Activated naive CD8-positive, alpha-beta T cell treated with anti-CD3 and anti-CD28 coated beads for 36 hours (primary cell): ENCODE data around the gene C11orf58. TPM values are rescaled to one million over a fixed set of nuclear protein-coding genes. Genes with fewer than 3 reads are reported as not detected.
A peak's percentile ranks its signal among the peaks of the same experiment; 100 is the strongest.

Source experiments
- DNase-seq: peaks from one replicate; pipeline ENCODE4 v3.0.0; 2021
- H3K27ac Mint-ChIP-seq: one replicate; pipeline ENCODE4 v1.8.0; 2022; ENCODE audit warnings: mild to moderate bottlenecking, moderate library complexity, mixed read lengths
- H3K27me3 Mint-ChIP-seq: one replicate; pipeline ENCODE4 v1.8.0; 2022; ENCODE audit warnings: mild to moderate bottlenecking, mixed read lengths
- H3K36me3 Mint-ChIP-seq: one replicate; pipeline ENCODE4 v1.8.0; 2021; ENCODE audit warnings: mild to moderate bottlenecking, mixed read lengths
- H3K4me1 Mint-ChIP-seq: one replicate; pipeline ENCODE4 v1.8.0; 2021; ENCODE audit warnings: mixed read lengths
- H3K4me3 Mint-ChIP-seq: one replicate; pipeline ENCODE4 v1.8.0; 2022; ENCODE audit warnings: mild to moderate bottlenecking, moderate library complexity, mixed read lengths
- H3K9me3 Mint-ChIP-seq: one replicate; pipeline ENCODE4 v1.8.0; 2022; ENCODE audit warnings: mixed read lengths
- total RNA-seq, 2 experiments: library from RNA; stranded (reverse); gene quantifications; one replicate each; pipeline ENCODE4 v1.2.3, GENCODE V29; 2021

C11orf58 gene
- total RNA-seq, 2 experiments from 2014 or later, result 151 to 153 TPM

GRCh38 chr11:16800382-16800781 lies 61.9 kb downstream of the C11orf58 start:
- no peak overlapping the region for H3K27ac Mint-ChIP-seq
- H3K4me1 Mint-ChIP-seq, result peaks cover 19% of the 10 kb centered on the region
- no peaks in the 10 kb centered on the region for H3K36me3 Mint-ChIP-seq
- no peak for DNase-seq
- no peaks in the 10 kb centered on the region for H3K27me3 Mint-ChIP-seq
- no peaks in the 10 kb centered on the region for H3K9me3 Mint-ChIP-seq
- H3K4me3 Mint-ChIP-seq, result no peak overlapping the region

DNA sequence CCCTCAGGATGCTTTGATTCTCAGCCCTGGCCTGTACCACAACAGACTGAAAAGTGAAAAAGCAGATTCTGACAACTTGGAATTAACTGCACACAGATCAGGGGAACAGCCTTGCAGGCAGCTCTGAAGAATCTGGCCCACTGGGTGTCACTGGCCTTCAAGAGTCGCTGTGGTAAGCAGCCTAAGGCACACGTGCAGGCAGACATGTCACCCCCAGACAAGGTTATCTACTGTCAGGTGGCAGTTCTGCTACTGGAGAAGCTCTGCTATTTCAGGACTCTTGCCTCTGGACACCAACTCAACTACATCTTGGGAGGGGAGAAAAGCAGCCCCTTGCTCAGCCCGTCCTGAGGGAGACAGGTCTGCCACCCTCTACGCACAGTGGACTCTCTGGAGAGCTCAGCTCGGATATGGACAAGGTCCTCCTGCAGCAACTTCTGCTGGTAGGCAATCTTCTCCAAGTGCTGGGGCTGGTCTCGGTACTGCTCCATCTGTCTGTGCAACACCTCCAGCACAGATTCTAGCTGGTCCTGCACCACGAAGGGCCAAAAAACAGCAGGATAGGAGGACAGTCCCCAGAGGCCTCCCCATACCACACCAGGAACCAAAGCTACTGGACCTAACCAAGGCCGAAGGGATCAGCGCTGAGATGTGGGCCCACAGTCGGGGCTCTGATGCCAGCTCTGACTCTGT lies 63.0 kb downstream of the C11orf58 start:
- Mint-ChIP-seq H3K4me1 (peaks cover 18% of the 10 kb centered on the region), H3K4me3 (no peak overlapping the region), H3K9me3 (no peaks in the 10 kb centered on the region), H3K36me3 (no peaks in the 10 kb centered on the region), H3K27me3 (no peaks in the 10 kb centered on the region), H3K27ac (peak overlapping the region; percentile 27)
- DNase-seq, result no peak

DNA sequence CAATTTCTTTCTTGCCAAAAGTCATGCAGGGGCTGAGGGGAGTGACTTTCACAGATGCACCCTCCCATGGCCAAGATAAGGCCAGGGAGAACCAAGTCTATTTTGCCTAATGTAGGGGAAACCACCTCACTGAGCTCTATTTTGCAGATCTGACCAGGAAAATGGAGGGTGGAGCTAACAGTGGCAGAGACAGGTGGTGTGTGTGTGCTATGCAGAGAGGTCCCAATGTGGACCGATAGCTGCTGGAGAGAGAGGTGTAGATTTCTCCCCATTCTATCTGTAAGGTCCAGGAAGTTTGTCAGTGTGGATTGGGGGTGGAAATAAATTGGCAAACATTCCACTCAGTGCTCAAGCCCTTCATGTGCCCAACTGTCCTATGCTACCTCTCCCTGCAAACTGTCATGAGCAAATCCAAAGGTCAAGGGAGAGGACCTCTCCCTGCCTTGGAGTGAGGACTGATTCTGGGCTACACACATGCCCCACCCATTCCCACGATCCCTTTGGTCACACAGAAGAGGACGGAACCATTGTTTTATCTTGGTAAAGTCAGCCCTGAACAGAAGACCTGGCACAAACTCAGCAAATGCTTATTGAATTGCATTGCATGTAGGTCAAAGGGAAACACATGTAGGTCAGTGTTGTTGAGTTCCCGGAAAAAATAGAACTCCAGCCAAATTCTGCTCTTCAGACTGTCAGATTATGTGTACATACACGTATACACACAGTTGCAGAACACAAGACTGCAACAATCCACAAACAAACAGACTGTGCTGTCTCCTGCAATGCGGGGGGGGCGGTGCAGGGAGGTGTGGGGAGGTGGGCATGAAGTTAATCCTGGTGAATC lies 65.9 kb downstream of the C11orf58 start:
- Mint-ChIP-seq H3K9me3 (no peaks in the 10 kb centered on the region), H3K4me3 (no peak overlapping the region), H3K36me3 (no peaks in the 10 kb centered on the region), H3K4me1 (peaks cover 7% of the 10 kb centered on the region), H3K27me3 (no peaks in the 10 kb centered on the region), H3K27ac (no peak overlapping the region)
- DNase-seq, result no peak

DNA sequence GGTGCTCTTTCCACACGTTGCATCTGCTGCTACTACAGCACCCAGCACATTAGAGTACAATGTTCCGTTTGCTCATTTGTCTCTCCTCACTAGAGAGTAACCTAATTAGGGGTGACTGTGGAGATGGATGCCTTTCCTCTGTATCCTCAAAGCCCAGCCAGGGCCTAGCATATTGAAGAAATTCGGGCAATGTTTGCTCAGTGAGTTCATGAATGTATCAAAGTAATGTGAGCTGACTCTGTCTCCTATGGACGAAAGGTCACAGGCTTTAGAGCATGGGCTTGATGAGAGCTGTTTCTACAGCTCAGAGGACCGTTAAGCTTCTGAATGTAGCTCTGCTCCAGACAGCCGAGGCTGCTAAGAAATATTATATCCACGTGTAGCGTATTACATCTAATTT lies 67.5 kb downstream of the C11orf58 start:
- H3K4me3 Mint-ChIP-seq, result no peak overlapping the region
- DNase-seq, result no peak

GRCh38 chr11:16806791-16807190 lies 68.3 kb downstream of the C11orf58 start:
- Mint-ChIP-seq H3K27ac (no peak overlapping the region), H3K4me1 (no peaks in the 10 kb centered on the region), H3K4me3 (no peak overlapping the region), H3K36me3 (no peaks in the 10 kb centered on the region), H3K27me3 (no peaks in the 10 kb centered on the region), H3K9me3 (no peaks in the 10 kb centered on the region)
- no peak for DNase-seq

More for the DNA sequence above, 67.5 kb downstream of the C11orf58 start:
- Mint-ChIP-seq H3K27me3 (no peaks in the 10 kb centered on the region), H3K27ac (no peak overlapping the region), H3K36me3 (no peaks in the 10 kb centered on the region), H3K4me1 (no peaks in the 10 kb centered on the region), H3K9me3 (no peaks in the 10 kb centered on the region)

- no peaks in the 10 kb centered on the region for H3K36me3 Mint-ChIP-seq
- no peak overlapping the region for H3K4me3 Mint-ChIP-seq
- H3K4me1 Mint-ChIP-seq, result no peaks in the 10 kb centered on the region
- no peak overlapping the region for H3K27ac Mint-ChIP-seq
- H3K9me3 Mint-ChIP-seq, result no peaks in the 10 kb centered on the region
- no peaks in the 10 kb centered on the region for H3K27me3 Mint-ChIP-seq
- no peak for DNase-seq
Observed at GRCh38 chr11:16807306-16807705, 68.9 kb downstream of the C11orf58 start.
